Measurements from ENCODE around the gene NRSN2.

DNA sequence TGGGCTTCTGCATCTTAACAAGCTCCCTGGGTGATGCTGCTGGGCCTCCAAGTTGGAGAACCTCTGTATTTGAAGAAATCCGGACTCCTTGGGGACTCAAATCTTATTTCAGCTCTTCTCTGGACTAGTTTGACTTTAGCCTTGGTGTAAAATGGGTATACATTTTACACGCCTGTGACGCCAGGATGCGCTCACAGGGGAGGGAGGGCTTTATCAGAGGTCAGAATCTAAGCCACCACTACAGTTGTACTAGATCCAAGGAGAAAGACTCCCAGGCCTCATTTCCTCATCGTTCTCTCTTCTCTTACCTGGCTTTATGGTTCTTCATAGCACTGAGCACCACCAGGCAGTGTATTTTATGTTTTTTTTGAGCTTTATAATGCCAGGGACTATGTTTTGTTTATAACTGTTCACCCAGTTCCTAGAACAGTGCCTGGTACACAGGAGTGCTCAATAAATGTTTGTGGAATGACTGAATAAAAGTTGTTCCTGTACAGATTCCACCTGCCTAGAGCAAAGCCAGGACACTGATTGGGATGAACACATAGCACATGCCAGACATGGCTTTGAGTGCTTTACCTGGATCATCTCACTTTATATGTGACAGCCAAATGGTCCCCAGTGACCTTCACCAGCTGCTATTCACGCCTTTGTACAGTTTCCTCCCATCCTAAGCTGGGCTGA lies 56.1 kb downstream of the NRSN2 start:
- TF ChIP-seq, protein P1, sequence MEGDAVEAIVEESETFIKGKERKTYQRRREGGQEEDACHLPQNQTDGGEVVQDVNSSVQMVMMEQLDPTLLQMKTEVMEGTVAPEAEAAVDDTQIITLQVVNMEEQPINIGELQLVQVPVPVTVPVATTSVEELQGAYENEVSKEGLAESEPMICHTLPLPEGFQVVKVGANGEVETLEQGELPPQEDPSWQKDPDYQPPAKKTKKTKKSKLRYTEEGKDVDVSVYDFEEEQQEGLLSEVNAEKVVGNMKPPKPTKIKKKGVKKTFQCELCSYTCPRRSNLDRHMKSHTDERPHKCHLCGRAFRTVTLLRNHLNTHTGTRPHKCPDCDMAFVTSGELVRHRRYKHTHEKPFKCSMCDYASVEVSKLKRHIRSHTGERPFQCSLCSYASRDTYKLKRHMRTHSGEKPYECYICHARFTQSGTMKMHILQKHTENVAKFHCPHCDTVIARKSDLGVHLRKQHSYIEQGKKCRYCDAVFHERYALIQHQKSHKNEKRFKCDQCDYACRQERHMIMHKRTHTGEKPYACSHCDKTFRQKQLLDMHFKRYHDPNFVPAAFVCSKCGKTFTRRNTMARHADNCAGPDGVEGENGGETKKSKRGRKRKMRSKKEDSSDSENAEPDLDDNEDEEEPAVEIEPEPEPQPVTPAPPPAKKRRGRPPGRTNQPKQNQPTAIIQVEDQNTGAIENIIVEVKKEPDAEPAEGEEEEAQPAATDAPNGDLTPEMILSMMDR (IDR thresholded peaks at IDR 0.05), result no peak
- no peak for TF ChIP-seq EZH2 (IDR thresholded peaks at IDR 0.05; ENCODE audit: borderline replicate concordance, insufficient read depth, low read depth, low read length, poor library complexity, severe bottlenecking)
